Measurements from ENCODE around the gene LYZL4. TPM values are rescaled to one million over a fixed set of nuclear protein-coding genes. Genes with fewer than 3 reads are reported as not detected.

The LYZL4 gene
- polyA plus RNA-seq, 1 donor from 2014 or later = not detected

DNA sequence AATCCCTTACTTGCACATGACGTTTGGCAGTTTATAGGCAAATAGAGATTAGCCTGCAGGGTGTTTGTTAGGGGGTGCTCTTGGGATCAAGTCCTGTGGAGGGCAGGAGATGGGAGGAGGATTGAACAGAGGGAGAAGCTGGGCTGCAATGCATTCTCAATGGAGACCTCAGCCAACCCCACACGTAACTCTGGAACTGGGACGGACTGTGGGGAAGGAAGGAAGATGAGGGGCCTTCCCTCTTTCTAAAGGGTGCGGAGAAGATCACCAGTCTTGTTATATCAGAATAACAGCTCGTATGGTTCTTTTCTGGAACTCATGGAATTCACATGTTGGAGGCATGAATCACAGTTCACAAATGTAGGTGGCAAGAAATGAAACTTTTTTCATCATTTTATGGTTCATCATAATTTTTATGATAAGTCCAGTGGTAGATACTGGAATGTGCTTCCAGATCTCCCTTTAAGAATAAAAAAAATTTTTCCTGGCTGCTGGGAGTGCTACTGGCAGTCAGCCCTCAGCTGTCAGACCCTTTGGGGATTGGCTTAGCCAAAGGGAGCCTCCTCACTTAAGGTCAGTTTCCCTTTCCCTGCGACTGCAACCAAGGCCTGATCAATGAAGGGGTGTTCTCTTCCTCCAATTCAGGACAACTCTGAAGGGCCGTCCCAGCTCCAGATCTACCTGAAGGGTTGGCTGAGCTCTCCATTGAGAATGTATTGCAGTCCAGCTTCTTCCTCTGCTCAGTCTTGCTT is 20.5 kb upstream of the LYZL4 start:
- H3K4me3 ChIP-seq (ENCODE audit: low read length) = no peak overlapping the region
- no peaks in the 10 kb centered on the region for H4K20me1 ChIP-seq (ENCODE audit: insufficient read depth)
- no peak overlapping the region for H2AFZ ChIP-seq (ENCODE audit: low read depth, low read length)
- TF ChIP-seq RAD21 (conservative IDR thresholded peaks at IDR 0.05) = no peak
- TF ChIP-seq CTCF (IDR thresholded peaks at IDR 0.05; ENCODE audit: poor library complexity, severe bottlenecking) = no peak
- no peak for TF ChIP-seq TAF1 (IDR thresholded peaks at IDR 0.05; ENCODE audit: low read depth)
- TF ChIP-seq POLR2AphosphoS5 (IDR thresholded peaks at IDR 0.05) = no peak
- TF ChIP-seq SMC3 (conservative IDR thresholded peaks at IDR 0.05; ENCODE audit: poor library complexity) = no peak
- no peak for TF ChIP-seq EZH2 (IDR thresholded peaks at IDR 0.05; ENCODE audit: borderline replicate concordance, insufficient read depth, low read length, poor library complexity, severe bottlenecking)
- TF ChIP-seq EP300 (conservative IDR thresholded peaks at IDR 0.05; ENCODE audit: poor library complexity, severe bottlenecking) = no peak
- no peak for TF ChIP-seq MXI1 (conservative IDR thresholded peaks at IDR 0.05; ENCODE audit: poor library complexity, severe bottlenecking)
- TF ChIP-seq, protein P1, sequence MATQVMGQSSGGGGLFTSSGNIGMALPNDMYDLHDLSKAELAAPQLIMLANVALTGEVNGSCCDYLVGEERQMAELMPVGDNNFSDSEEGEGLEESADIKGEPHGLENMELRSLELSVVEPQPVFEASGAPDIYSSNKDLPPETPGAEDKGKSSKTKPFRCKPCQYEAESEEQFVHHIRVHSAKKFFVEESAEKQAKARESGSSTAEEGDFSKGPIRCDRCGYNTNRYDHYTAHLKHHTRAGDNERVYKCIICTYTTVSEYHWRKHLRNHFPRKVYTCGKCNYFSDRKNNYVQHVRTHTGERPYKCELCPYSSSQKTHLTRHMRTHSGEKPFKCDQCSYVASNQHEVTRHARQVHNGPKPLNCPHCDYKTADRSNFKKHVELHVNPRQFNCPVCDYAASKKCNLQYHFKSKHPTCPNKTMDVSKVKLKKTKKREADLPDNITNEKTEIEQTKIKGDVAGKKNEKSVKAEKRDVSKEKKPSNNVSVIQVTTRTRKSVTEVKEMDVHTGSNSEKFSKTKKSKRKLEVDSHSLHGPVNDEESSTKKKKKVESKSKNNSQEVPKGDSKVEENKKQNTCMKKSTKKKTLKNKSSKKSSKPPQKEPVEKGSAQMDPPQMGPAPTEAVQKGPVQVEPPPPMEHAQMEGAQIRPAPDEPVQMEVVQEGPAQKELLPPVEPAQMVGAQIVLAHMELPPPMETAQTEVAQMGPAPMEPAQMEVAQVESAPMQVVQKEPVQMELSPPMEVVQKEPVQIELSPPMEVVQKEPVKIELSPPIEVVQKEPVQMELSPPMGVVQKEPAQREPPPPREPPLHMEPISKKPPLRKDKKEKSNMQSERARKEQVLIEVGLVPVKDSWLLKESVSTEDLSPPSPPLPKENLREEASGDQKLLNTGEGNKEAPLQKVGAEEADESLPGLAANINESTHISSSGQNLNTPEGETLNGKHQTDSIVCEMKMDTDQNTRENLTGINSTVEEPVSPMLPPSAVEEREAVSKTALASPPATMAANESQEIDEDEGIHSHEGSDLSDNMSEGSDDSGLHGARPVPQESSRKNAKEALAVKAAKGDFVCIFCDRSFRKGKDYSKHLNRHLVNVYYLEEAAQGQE (IDR thresholded peaks at IDR 0.05; ENCODE audit: borderline replicate concordance) = no peak
- no peaks in the 10 kb centered on the region for H3F3A ChIP-seq (ENCODE audit: insufficient read depth, low read length, poor library complexity, severe bottlenecking)
- no peak overlapping the region for H3K4me2 ChIP-seq (ENCODE audit: low read length)
- peaks cover 3% of the 10 kb centered on the region for H3K9me3 ChIP-seq (ENCODE audit: low read length)
- H3K36me3 ChIP-seq (ENCODE audit: insufficient read depth, low read length) = no peaks in the 10 kb centered on the region
- no peaks in the 10 kb centered on the region for H3K9me2 ChIP-seq (ENCODE audit: insufficient read depth, low read length)
- H3K79me2 ChIP-seq (replicated peaks; ENCODE audit: insufficient read depth, low read length) = no peaks in the 10 kb centered on the region
- no peaks in the 10 kb centered on the region for H3K27me3 ChIP-seq (ENCODE audit: insufficient read depth, low read depth, low read length)
- no peak overlapping the region for H3K9ac ChIP-seq (ENCODE audit: low read length)
- no peak overlapping the region for H3K27ac ChIP-seq (ENCODE audit: low read length)

DNA sequence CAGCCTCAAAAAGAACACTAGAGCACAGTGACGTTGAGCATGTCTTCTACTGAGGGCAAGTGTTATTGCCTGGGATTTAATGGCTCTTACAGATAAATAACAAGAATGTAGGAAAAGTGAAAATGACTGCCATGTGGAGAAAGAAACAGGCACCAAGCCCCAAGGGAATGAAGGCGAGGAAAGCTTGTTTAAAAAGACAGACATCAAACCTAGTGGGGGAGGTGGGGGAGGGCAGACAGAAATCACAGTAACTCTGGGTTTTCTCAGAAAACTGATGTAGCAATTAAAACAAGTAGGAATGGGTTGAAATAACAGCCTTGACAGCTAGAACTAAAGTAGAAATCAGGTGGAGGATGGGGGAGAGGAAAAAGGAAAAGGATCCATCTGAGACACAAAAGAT is 18.4 kb upstream of the LYZL4 start:
- Histone ChIP-seq H3K9me2 (ENCODE audit: insufficient read depth, low read length) (no peaks in the 10 kb centered on the region), H3K79me2 (replicated peaks; ENCODE audit: insufficient read depth, low read length) (no peaks in the 10 kb centered on the region), H3K4me2 (ENCODE audit: low read length) (peak overlapping the region; percentile 3), H3F3A (ENCODE audit: insufficient read depth, low read length, poor library complexity, severe bottlenecking) (no peaks in the 10 kb centered on the region), H3K4me3 (ENCODE audit: low read length) (peak overlapping the region; percentile 49), H3K9ac (ENCODE audit: low read length) (peak overlapping the region; percentile 44), H3K36me3 (ENCODE audit: insufficient read depth, low read length) (no peaks in the 10 kb centered on the region), H3K27me3 (ENCODE audit: insufficient read depth, low read depth, low read length) (peaks cover 13% of the 10 kb centered on the region), H3K27ac (ENCODE audit: low read length) (peak overlapping the region; percentile 84), H3K9me3 (ENCODE audit: low read length) (peaks cover 3% of the 10 kb centered on the region), H2AFZ (ENCODE audit: low read depth, low read length) (no peak overlapping the region), H4K20me1 (ENCODE audit: insufficient read depth) (no peaks in the 10 kb centered on the region)
- TF ChIP-seq RAD21 (conservative IDR thresholded peaks at IDR 0.05) = no peak
- TF ChIP-seq SMC3 (conservative IDR thresholded peaks at IDR 0.05; ENCODE audit: poor library complexity) = peak; percentile 27
- TF ChIP-seq EZH2 (IDR thresholded peaks at IDR 0.05; ENCODE audit: borderline replicate concordance, insufficient read depth, low read length, poor library complexity, severe bottlenecking) = no peak
- TF ChIP-seq TAF1 (IDR thresholded peaks at IDR 0.05; ENCODE audit: low read depth) = no peak
- TF ChIP-seq POLR2AphosphoS5 (IDR thresholded peaks at IDR 0.05) = peak; percentile 63
- TF ChIP-seq EP300 (conservative IDR thresholded peaks at IDR 0.05; ENCODE audit: poor library complexity, severe bottlenecking) = peak; percentile 70
